AG04449 (cell line): ENCODE results near the gene TTLL11.

ENCODE experiments used
- CTCF ChIA-PET: fragments of 350-600 bp; formaldehyde crosslinking; extraction: SDS; loops from one replicate; lab custom pipeline; 2021; ENCODE audit warnings: antibody characterized with exemption; lab: Yijun Ruan, JAX
- POLR2A ChIA-PET: fragments of 400-600, 350-600 bp; formaldehyde crosslinking; extraction: SDS; loops from one replicate; lab custom pipeline; 2020; ENCODE audit warnings: antibody characterized with exemption, inconsistent platforms; lab: Yijun Ruan, JAX
- DNase-seq: peaks from one replicate; pipeline ENCODE4 v3.0.0-alpha.2; 2010; ENCODE audit warnings: low read depth, low spot score
- H3K4me3 ChIP-seq: 2 replicates; pipeline ENCODE4 v1.5.1; 2011; ENCODE audit warnings: low read depth, mild to moderate bottlenecking, control low read depth, low read length
- CTCF ChIP-seq: IDR thresholded peaks from one replicate; pipeline ENCODE4 v1.5.1; 2011; ENCODE audit warnings: mild to moderate bottlenecking, moderate library complexity, low read length, control low read depth, inconsistent platforms; ENCODE audit not compliant: insufficient read depth; ENCODE audit errors: missing control alignments

TTLL11 gene

GRCh38 chr9:121858788-121859187 lies 234.3 kb downstream of the TTLL11 start:
- TF ChIP-seq CTCF, result no peak
- CTCF ChIA-PET, result interaction anchor here (0.6 to 1.2 kb wide), 2 partner anchors 118 to 313 kb away, joined by 3 read pairs; no protein-coding TSS in a partner anchor
- POLR2A ChIA-PET, result no interaction called here

GRCh38 chr9:121857928-121858327 lies 235.2 kb downstream of the TTLL11 start:
- no peak for DNase-seq
- ChIA-PET CTCF (no interaction called here), POLR2A (no interaction called here)
- H3K4me3 ChIP-seq, result no peak overlapping the region
- no peak for TF ChIP-seq CTCF

More at GRCh38 chr9:121858788-121859187, 234.3 kb downstream of the TTLL11 start:
- DNase-seq, result no peak
- H3K4me3 ChIP-seq, result no peak overlapping the region

- H3K4me3 ChIP-seq, result no peak overlapping the region
- TF ChIP-seq CTCF, result no peak
- no peak for DNase-seq
- ChIA-PET CTCF (interaction anchor here (1.5 kb wide), 1 partner anchor 13 kb away, joined by 4 read pairs; no protein-coding TSS in a partner anchor), POLR2A (no interaction called here)
Observed at GRCh38 chr9:121855476-121855875, 237.6 kb downstream of the TTLL11 start.

- CTCF ChIA-PET, result interaction anchor here (0.8 to 1.5 kb wide), 2 partner anchors 14 to 15 kb away, joined by 3 to 4 read pairs; no protein-coding TSS in a partner anchor
- DNase-seq, result no peak
- no peak overlapping the region for H3K4me3 ChIP-seq
- POLR2A ChIA-PET, result no interaction called here
- no peak for TF ChIP-seq CTCF
Observed at GRCh38 chr9:121853617-121854395, 239.3 kb downstream of the TTLL11 start.

GRCh38 chr9:121852651-121853616 lies 240.2 kb downstream of the TTLL11 start:
- no peak overlapping the region for H3K4me3 ChIP-seq
- no peak for DNase-seq
- ChIA-PET POLR2A (interaction anchor here (0.6 kb wide), 1 partner anchor 9 kb away, joined by 3 read pairs; no protein-coding TSS in a partner anchor), CTCF (interaction anchor here (1.2 kb wide), 1 partner anchor 166 kb away, joined by 3 read pairs; no protein-coding TSS in a partner anchor)
- no peak for TF ChIP-seq CTCF
